Breast epithelium (tissue), 3 donors: Measurements from ENCODE around the gene GMDS.

Experiments used
- CTCF ChIP-seq, 3 donors: fragments of 450-650 bp; IDR thresholded peaks; one replicate each; pipeline ENCODE4 v1.5.1; 2016 to 2017; ENCODE audit warnings: antibody characterized with exemption in 3 of 3, mild to moderate bottlenecking in 3 of 3, moderate library complexity in 3 of 3
- POLR2A ChIP-seq: fragments of 450-650 bp; IDR thresholded peaks from one replicate; pipeline ENCODE4 v1.6.1; 2016; ENCODE audit warnings: antibody characterized with exemption, mild to moderate bottlenecking, moderate library complexity
- POLR2AphosphoS5 ChIP-seq, 3 donors: sonication (generic); formaldehyde crosslinking; IDR thresholded peaks; one replicate each; pipeline ENCODE4 v1.6.1; 2017; ENCODE audit warnings: antibody characterized with exemption in 3 of 3

GRCh38 chr6:1896897-1897296 lies 348.5 kb downstream of the GMDS start:
- TF ChIP-seq POLR2A, result no peak
- TF ChIP-seq CTCF (IDR thresholded peaks at IDR 0.05), result no peak
- TF ChIP-seq POLR2AphosphoS5 (IDR thresholded peaks at IDR 0.05), result no peak
